Measurements from ENCODE around the gene ENHO. TPM values are rescaled to one million over a fixed set of nuclear protein-coding genes. Genes with fewer than 3 reads are reported as not detected.
A peak's percentile ranks its signal among the peaks of the same experiment; 100 is the strongest.

Gene ENHO
- total RNA-seq, 4 donors from 2014 or later, result 2.7 to 22.1 (median 16.3) TPM

- TF ChIP-seq, protein P1, sequence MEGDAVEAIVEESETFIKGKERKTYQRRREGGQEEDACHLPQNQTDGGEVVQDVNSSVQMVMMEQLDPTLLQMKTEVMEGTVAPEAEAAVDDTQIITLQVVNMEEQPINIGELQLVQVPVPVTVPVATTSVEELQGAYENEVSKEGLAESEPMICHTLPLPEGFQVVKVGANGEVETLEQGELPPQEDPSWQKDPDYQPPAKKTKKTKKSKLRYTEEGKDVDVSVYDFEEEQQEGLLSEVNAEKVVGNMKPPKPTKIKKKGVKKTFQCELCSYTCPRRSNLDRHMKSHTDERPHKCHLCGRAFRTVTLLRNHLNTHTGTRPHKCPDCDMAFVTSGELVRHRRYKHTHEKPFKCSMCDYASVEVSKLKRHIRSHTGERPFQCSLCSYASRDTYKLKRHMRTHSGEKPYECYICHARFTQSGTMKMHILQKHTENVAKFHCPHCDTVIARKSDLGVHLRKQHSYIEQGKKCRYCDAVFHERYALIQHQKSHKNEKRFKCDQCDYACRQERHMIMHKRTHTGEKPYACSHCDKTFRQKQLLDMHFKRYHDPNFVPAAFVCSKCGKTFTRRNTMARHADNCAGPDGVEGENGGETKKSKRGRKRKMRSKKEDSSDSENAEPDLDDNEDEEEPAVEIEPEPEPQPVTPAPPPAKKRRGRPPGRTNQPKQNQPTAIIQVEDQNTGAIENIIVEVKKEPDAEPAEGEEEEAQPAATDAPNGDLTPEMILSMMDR (IDR thresholded peaks at IDR 0.05), result no peak
- Histone ChIP-seq H3K4me1 (peaks cover 0 to 10% (median 0%) of the 10 kb centered on the region in 4 donors), H3K9me3 (no peaks in the 10 kb centered on the region), H3K27me3 (no peaks in the 10 kb centered on the region), H3K4me3 (no peak overlapping the region), H3K27ac (no peak overlapping the region), H3K36me3 (peaks cover 0 to 10% (median 0%) of the 10 kb centered on the region in 3 donors)
- DNase-seq (ENCODE audit: low spot score in 2 of 2), result peak in 1 of 2 donors; percentile 3
- WGBS, 2 donors, result 82 to 83% methylated on average over 15 of the region's 18 CpGs
Observed at GRCh38 chr9:34553511-34554021, 30.8 kb upstream of the ENHO start.

GRCh38 chr9:34552986-34553385 is 30.2 kb upstream of the ENHO start:
- Histone ChIP-seq H3K4me3 (no peak overlapping the region), H3K9me3 (no peaks in the 10 kb centered on the region), H3K27me3 (no peaks in the 10 kb centered on the region), H3K27ac (no peak overlapping the region), H3K36me3 (peaks cover 0 to 10% (median 0%) of the 10 kb centered on the region in 3 donors), H3K4me1 (peaks cover 0 to 12% (median 0%) of the 10 kb centered on the region in 4 donors)
- 73 to 96% methylated on average over 2 of the region's 2 CpGs for whole genome bisulfite sequencing, 2 donors
- DNase-seq (ENCODE audit: low spot score in 2 of 2), result no peak
- TF ChIP-seq POLR2A (IDR thresholded peaks at IDR 0.05), result no peak
- TF ChIP-seq, protein P1 (IDR thresholded peaks at IDR 0.05), result no peak
- no peak for TF ChIP-seq EP300 (IDR thresholded peaks at IDR 0.05)

GRCh38 chr9:34552606-34552981 is 29.8 kb upstream of the ENHO start:
- H3K27ac ChIP-seq, result no peak overlapping the region
- H3K27me3 ChIP-seq, result peaks cover 0 to under 1% of the 10 kb centered on the region in 2 donors
- H3K4me1 ChIP-seq, result peaks cover 0 to 16% (median 3%) of the 10 kb centered on the region in 4 donors
- 95 to 97% methylated on average over 8 to 13 of the region's 13 CpGs for WGBS, 2 donors
- peaks cover 0 to 10% (median 0%) of the 10 kb centered on the region in 3 donors for H3K36me3 ChIP-seq
- H3K9me3 ChIP-seq, result no peaks in the 10 kb centered on the region
- DNase-seq (ENCODE audit: low spot score in 2 of 2), result peak in 1 of 2 donors; percentile 4
- no peak overlapping the region for H3K4me3 ChIP-seq
- TF ChIP-seq EP300 (IDR thresholded peaks at IDR 0.05) (no peak), POLR2A (IDR thresholded peaks at IDR 0.05) (no peak)
- TF ChIP-seq, protein P1 (IDR thresholded peaks at IDR 0.05), result no peak

- no peaks in the 10 kb centered on the region for H3K9me3 ChIP-seq
- WGBS, 2 donors, result 86 to 90% methylated on average over 14 to 20 of the region's 20 CpGs
- H3K27ac ChIP-seq, result no peak overlapping the region
- peaks cover 0 to 22% (median 4%) of the 10 kb centered on the region in 4 donors for H3K4me1 ChIP-seq
- peaks cover 0 to 6% of the 10 kb centered on the region in 2 donors for H3K27me3 ChIP-seq
- H3K36me3 ChIP-seq, result peaks cover 0 to 10% (median 0%) of the 10 kb centered on the region in 3 donors
- no peak overlapping the region for H3K4me3 ChIP-seq
- TF ChIP-seq EP300 (IDR thresholded peaks at IDR 0.05), result no peak
- TF ChIP-seq, protein P1 (IDR thresholded peaks at IDR 0.05), result no peak
- TF ChIP-seq POLR2A (IDR thresholded peaks at IDR 0.05), result no peak
- DNase-seq (ENCODE audit: low spot score in 2 of 2), result peak in 1 of 2 donors; percentile 5
Observed at GRCh38 chr9:34551751-34552605, 29.2 kb upstream of the ENHO start.

DNA sequence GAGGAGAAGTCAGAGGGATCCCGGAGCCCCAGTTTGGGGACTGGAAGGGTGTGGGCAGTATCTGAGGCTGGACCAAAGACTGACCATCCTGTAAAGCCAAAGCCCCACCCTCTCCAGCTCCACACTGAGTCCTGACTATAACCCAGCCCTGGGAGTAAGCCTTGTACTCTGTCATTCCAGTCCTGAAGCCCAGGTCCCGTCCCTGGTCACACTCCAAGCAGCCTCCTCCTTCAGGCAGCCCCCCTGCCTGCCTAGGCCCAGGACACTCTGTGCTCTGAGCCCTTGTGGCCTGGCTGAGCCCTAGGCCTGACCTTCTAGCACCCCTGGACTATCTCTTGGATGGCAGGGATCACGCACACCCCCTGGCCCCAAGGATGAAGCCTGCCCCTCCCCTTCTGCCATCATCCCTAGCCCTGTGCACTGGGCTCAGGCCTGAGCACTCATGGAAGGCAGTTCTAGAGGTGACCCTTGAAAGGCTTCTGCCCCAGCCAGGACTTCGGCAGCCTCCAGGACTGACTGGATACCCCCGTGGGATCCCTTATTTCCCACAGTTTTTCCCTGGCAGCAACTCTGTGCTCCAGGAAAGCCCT is 28.0 kb upstream of the ENHO start:
- peaks cover 0 to 6% of the 10 kb centered on the region in 2 donors for H3K27me3 ChIP-seq
- WGBS, 2 donors, result 75 to 81% methylated on average over 4 to 5 of the region's 5 CpGs
- H3K4me1 ChIP-seq, result peaks cover 0 to 31% (median 7%) of the 10 kb centered on the region in 4 donors
- peak in 1 of 2 donors; percentile 5 for DNase-seq (ENCODE audit: low spot score in 2 of 2)
- no peaks in the 10 kb centered on the region for H3K9me3 ChIP-seq
- no peak overlapping the region for H3K27ac ChIP-seq
- H3K36me3 ChIP-seq, result peaks cover 0 to 10% (median 0%) of the 10 kb centered on the region in 3 donors
- TF ChIP-seq EP300 (IDR thresholded peaks at IDR 0.05) (no peak), POLR2A (IDR thresholded peaks at IDR 0.05) (no peak)
- TF ChIP-seq, protein P1 (IDR thresholded peaks at IDR 0.05), result no peak
- no peak overlapping the region for H3K4me3 ChIP-seq

Measured in tibial nerve (tissue), 4 donors.